Measurements from ENCODE around the gene OSBPL7. TPM values are rescaled to one million over a fixed set of nuclear protein-coding genes. Genes with fewer than 3 reads are reported as not detected.
A peak's percentile ranks its signal among the peaks of the same experiment; 100 is the strongest.
"Not testable (repeated sequence)": the region's sequence is repeated elsewhere in the genome, so short reads cannot be mapped to it uniquely, and the experiment has no call there.

Gene OSBPL7
- total RNA-seq, 2 experiments from 2014 or later, result 14.7 to 15.6 TPM

- POLR2A ChIA-PET, result no interaction called here
- intact Hi-C loops (cut with micrococcal nuclease), result no loop called here
- H3K4me3 Mint-ChIP-seq, result no peak overlapping the region
- no peak overlapping the region for H3K27ac Mint-ChIP-seq
- CTCF ChIA-PET, result interaction anchor here (1.0 kb wide), 1 partner anchor 9 kb away, joined by 3 read pairs; no protein-coding TSS in a partner anchor
- no peaks in the 10 kb centered on the region for H3K36me3 Mint-ChIP-seq
- DNase-seq, result no peak
- no peaks in the 10 kb centered on the region for H3K4me1 Mint-ChIP-seq (ENCODE audit: low read depth)
- no peaks in the 10 kb centered on the region for H3K9me3 Mint-ChIP-seq
- peaks cover 27% of the 10 kb centered on the region for H3K27me3 Mint-ChIP-seq
Measured at GRCh38 chr17:47781397-47781796, 40.2 kb downstream of the OSBPL7 start.

GRCh38 chr17:47778184-47778635 lies 43.4 kb downstream of the OSBPL7 start:
- no peak overlapping the region for H3K27ac Mint-ChIP-seq
- no peaks in the 10 kb centered on the region for H3K4me1 Mint-ChIP-seq (ENCODE audit: low read depth)
- ChIA-PET CTCF (interaction anchor here (1.3 kb wide), 1 partner anchor 23 kb away, joined by 3 read pairs; no protein-coding TSS in a partner anchor), POLR2A (no interaction called here)
- H3K36me3 Mint-ChIP-seq, result no peaks in the 10 kb centered on the region
- no peak for DNase-seq
- peaks cover 44% of the 10 kb centered on the region for H3K27me3 Mint-ChIP-seq
- H3K9me3 Mint-ChIP-seq, result no peaks in the 10 kb centered on the region
- no peak overlapping the region for H3K4me3 Mint-ChIP-seq
- intact Hi-C loops (cut with micrococcal nuclease), result no loop called here

GRCh38 chr17:47776330-47777197 lies 45.0 kb downstream of the OSBPL7 start:
- intact Hi-C loops (cut with micrococcal nuclease), result loop anchor here (2.0 kb wide), 1 partner anchor 26 kb away; no protein-coding TSS in a partner anchor
- no peaks in the 10 kb centered on the region for H3K36me3 Mint-ChIP-seq
- H3K4me3 Mint-ChIP-seq, result no peak overlapping the region
- no peaks in the 10 kb centered on the region for H3K9me3 Mint-ChIP-seq
- H3K27me3 Mint-ChIP-seq, result peaks cover 44% of the 10 kb centered on the region
- peak; percentile 45 for DNase-seq
- no peak overlapping the region for H3K27ac Mint-ChIP-seq
- ChIA-PET POLR2A (no interaction called here), CTCF (interaction anchor here (0.8 to 1.4 kb wide), 10 partner anchors 10 to 173 kb away, joined by 3 to 10 read pairs (median 4); no protein-coding TSS in a partner anchor)
- no peaks in the 10 kb centered on the region for H3K4me1 Mint-ChIP-seq (ENCODE audit: low read depth)

- Mint-ChIP-seq H3K27me3 (peaks cover 38% of the 10 kb centered on the region), H3K4me1 (ENCODE audit: low read depth) (no peaks in the 10 kb centered on the region), H3K27ac (no peak overlapping the region), H3K4me3 (no peak overlapping the region), H3K9me3 (peaks cover 6% of the 10 kb centered on the region), H3K36me3 (no peaks in the 10 kb centered on the region)
- ChIA-PET CTCF (interaction anchor here (0.9 to 1.4 kb wide), 4 partner anchors 11 to 75 kb away, joined by 4 to 10 read pairs (median 6); no protein-coding TSS in a partner anchor), POLR2A (no interaction called here)
- no peak for DNase-seq
- intact Hi-C loops (cut with micrococcal nuclease), result no loop called here
Measured at GRCh38 chr17:47774987-47775580, 46.5 kb downstream of the OSBPL7 start.

GRCh38 chr17:47774331-47774730 lies 47.3 kb downstream of the OSBPL7 start:
- DNase-seq, result no peak
- intact Hi-C loops (cut with micrococcal nuclease), result no loop called here
- Mint-ChIP-seq H3K27me3 (peaks cover 36% of the 10 kb centered on the region), H3K36me3 (no peaks in the 10 kb centered on the region), H3K27ac (no peak overlapping the region), H3K4me3 (no peak overlapping the region), H3K4me1 (ENCODE audit: low read depth) (no peaks in the 10 kb centered on the region), H3K9me3 (peaks cover 6% of the 10 kb centered on the region)
- CTCF ChIA-PET, result no interaction called here
- POLR2A ChIA-PET, result no interaction called here

- DNase-seq; POLR2A ChIA-PET; H3K4me1 Mint-ChIP-seq (ENCODE audit: low read depth); H3K4me3 Mint-ChIP-seq; intact Hi-C loops (cut with micrococcal nuclease); H3K27ac Mint-ChIP-seq; H3K9me3 Mint-ChIP-seq; H3K36me3 Mint-ChIP-seq: not testable (repeated sequence)
- peaks cover 33% of the 10 kb centered on the region for H3K27me3 Mint-ChIP-seq
- CTCF ChIA-PET, result interaction anchor here (1.9 kb wide), 1 partner anchor 74 kb away, joined by 6 read pairs; no protein-coding TSS in a partner anchor
Measured at GRCh38 chr17:47773649-47774048, 47.9 kb downstream of the OSBPL7 start.

GRCh38 chr17:47763913-47764582 lies 57.5 kb downstream of the OSBPL7 start:
- ChIA-PET POLR2A (no interaction called here), CTCF (interaction anchor here (0.5 to 1.6 kb wide), 4 partner anchors 9 to 75 kb away, joined by 3 to 7 read pairs (median 4); no protein-coding TSS in a partner anchor)
- Mint-ChIP-seq H3K27me3 (peaks cover 5% of the 10 kb centered on the region), H3K36me3 (no peaks in the 10 kb centered on the region), H3K4me1 (ENCODE audit: low read depth) (peaks cover 10% of the 10 kb centered on the region), H3K9me3 (peaks cover 23% of the 10 kb centered on the region), H3K4me3 (no peak overlapping the region), H3K27ac (peak overlapping the region; percentile 48)
- no peak for DNase-seq
- intact Hi-C loops (cut with micrococcal nuclease), result no loop called here

- Mint-ChIP-seq H3K36me3 (no peaks in the 10 kb centered on the region), H3K27me3 (peaks cover 7% of the 10 kb centered on the region), H3K9me3 (peaks cover 23% of the 10 kb centered on the region), H3K4me3 (no peak overlapping the region), H3K4me1 (ENCODE audit: low read depth) (peaks cover 10% of the 10 kb centered on the region), H3K27ac (no peak overlapping the region)
- DNase-seq, result no peak
- intact Hi-C loops (cut with micrococcal nuclease), result no loop called here
- ChIA-PET POLR2A (no interaction called here), CTCF (interaction anchor here (0.5 to 1.6 kb wide), 4 partner anchors 10 to 115 kb away, joined by 3 to 7 read pairs (median 4); no protein-coding TSS in a partner anchor)
Measured at GRCh38 chr17:47762728-47763127, 58.9 kb downstream of the OSBPL7 start.

- peaks cover 26% of the 10 kb centered on the region for H3K9me3 Mint-ChIP-seq
- intact Hi-C loops (cut with micrococcal nuclease), result no loop called here
- peaks cover 10% of the 10 kb centered on the region for H3K4me1 Mint-ChIP-seq (ENCODE audit: low read depth)
- H3K36me3 Mint-ChIP-seq, result no peaks in the 10 kb centered on the region
- no peak overlapping the region for H3K4me3 Mint-ChIP-seq
- ChIA-PET CTCF (no interaction called here), POLR2A (no interaction called here)
- peaks cover 5% of the 10 kb centered on the region for H3K27me3 Mint-ChIP-seq
- DNase-seq, result no peak
- H3K27ac Mint-ChIP-seq, result no peak overlapping the region
Measured at GRCh38 chr17:47760409-47761140, 61.0 kb downstream of the OSBPL7 start.

- Mint-ChIP-seq H3K9me3 (peaks cover 20% of the 10 kb centered on the region), H3K4me3 (no peak overlapping the region), H3K27ac (no peak overlapping the region), H3K27me3 (peaks cover 5% of the 10 kb centered on the region), H3K36me3 (peaks cover 2% of the 10 kb centered on the region), H3K4me1 (ENCODE audit: low read depth) (no peaks in the 10 kb centered on the region)
- no peak for DNase-seq
- ChIA-PET CTCF (interaction anchor here (0.6 kb wide), 1 partner anchor 59 kb away, joined by 4 read pairs; no protein-coding TSS in a partner anchor), POLR2A (no interaction called here)
- intact Hi-C loops (cut with micrococcal nuclease), result no loop called here
Measured at GRCh38 chr17:47757386-47757785, 64.2 kb downstream of the OSBPL7 start.

Data from activated CD4-positive, alpha-beta memory T cell treated with anti-CD3 and anti-CD28 coated beads for 36 hours (primary cell).